Panc1 (cell line): Measurements from ENCODE around the gene TMEM187.

Experiments used
- POLR2AphosphoS5 ChIP-seq: IDR thresholded peaks from 2 replicates; pipeline ENCODE4 v1.6.1; 2012; ENCODE audit warnings: mild to moderate bottlenecking, low read depth, low read length, moderate library complexity
- REST ChIP-seq, 2 experiments: IDR thresholded peaks; 2 replicates each; pipeline ENCODE4 v1.6.1; 2011 to 2012; ENCODE audit warnings: low read depth in 2 of 2, control low read depth in 1 of 2, low read length in 1 of 2, mild to moderate bottlenecking in 1 of 2, moderate library complexity in 1 of 2; ENCODE audit not compliant: insufficient read depth in 1 of 2
- SIN3A ChIP-seq: IDR thresholded peaks from 2 replicates; pipeline ENCODE4 v1.6.1; 2012; ENCODE audit warnings: low read depth, mild to moderate bottlenecking, low read length, moderate library complexity, borderline replicate concordance; ENCODE audit not compliant: insufficient read depth
- TF ChIP-seq, protein P1 (sequence below): fragments of 450-650 bp; IDR thresholded peaks from 2 replicates; pipeline ENCODE4 v1.5.1; 2017; ENCODE audit warnings: mild to moderate bottlenecking

DNA sequence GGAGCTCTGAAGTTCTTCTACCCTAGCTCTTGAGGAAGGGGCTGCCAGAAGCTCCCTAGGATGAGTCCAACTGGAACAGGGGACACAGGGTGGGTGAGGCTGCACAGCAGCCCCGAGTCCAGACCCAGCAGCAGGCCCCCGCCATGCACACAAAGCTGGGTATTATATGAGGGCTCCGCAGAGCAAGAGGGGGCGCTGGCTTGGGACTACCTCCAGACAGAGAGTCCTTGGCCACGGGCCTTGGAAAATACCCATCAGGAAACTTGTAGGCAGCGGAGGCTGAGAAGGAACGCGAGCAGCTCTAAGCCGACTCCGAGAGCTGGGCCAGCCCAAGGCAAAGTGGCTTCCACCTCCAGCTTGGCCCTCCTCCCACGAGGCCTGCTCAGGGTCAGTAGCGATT, 9.0 kb upstream of the TMEM187 start:
- TF ChIP-seq POLR2AphosphoS5 (no peak), SIN3A (no peak), REST (IDR thresholded peaks at IDR 0.05; ENCODE audit: insufficient read depth in 1 of 2, low read depth in 2 of 2, low read length in 1 of 2) (no peak)
- TF ChIP-seq, protein P1, sequence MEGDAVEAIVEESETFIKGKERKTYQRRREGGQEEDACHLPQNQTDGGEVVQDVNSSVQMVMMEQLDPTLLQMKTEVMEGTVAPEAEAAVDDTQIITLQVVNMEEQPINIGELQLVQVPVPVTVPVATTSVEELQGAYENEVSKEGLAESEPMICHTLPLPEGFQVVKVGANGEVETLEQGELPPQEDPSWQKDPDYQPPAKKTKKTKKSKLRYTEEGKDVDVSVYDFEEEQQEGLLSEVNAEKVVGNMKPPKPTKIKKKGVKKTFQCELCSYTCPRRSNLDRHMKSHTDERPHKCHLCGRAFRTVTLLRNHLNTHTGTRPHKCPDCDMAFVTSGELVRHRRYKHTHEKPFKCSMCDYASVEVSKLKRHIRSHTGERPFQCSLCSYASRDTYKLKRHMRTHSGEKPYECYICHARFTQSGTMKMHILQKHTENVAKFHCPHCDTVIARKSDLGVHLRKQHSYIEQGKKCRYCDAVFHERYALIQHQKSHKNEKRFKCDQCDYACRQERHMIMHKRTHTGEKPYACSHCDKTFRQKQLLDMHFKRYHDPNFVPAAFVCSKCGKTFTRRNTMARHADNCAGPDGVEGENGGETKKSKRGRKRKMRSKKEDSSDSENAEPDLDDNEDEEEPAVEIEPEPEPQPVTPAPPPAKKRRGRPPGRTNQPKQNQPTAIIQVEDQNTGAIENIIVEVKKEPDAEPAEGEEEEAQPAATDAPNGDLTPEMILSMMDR, result no peak
